SH-SY5Y (cell line): Measurements from ENCODE around the gene FBXO15.

Experiments used
- GATA2 ChIP-seq: IDR thresholded peaks from 2 replicates; pipeline ENCODE4 v1.6.1; 2011; ENCODE audit warnings: mild to moderate bottlenecking, low read depth, low read length
- GATA3 ChIP-seq: IDR thresholded peaks from 2 replicates; pipeline ENCODE4 v1.6.1; 2011; ENCODE audit warnings: low read depth, mild to moderate bottlenecking, low read length, moderate library complexity

DNA sequence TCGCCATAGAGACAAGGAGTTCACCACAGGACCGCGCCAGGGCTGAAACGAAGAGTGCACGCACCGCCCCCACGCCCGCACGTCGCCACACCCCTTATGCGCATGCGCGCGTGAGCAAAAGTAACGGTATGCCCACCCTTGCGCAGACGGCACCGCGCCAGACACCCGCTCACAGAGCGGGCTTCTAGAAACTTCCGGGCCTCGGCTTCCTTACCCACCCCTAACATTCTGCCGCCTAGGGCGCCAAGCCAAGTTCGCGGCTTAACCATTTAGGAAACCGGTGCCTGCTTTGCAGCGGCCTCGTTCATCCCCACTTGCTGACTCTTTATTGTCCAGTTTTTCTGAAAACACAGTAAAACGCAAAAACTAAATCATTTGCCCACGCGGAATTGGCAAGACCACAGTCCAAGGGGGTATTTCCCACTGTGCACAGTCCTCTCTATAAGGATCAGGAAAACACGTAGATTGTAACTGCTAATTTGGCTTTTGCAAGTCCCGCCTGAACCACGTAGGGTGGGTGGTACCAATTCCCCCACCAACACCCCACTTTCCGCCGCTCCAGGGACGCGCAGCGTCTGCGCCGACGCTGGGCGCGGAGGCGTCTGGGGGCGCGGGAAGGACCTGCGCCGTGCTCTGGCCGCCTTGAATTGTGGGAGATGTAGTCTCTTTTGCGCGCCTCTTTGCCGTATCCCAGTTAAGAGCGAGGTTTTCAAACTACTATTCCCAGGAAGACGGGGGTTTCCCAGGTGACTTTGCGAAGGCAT lies at the start of gene FBXO15, which contains the start of gene TIMM21:
- TF ChIP-seq GATA2 (no peak; the same call in 1 of the 2 replicates), GATA3 (no peak)
